OCI-LY3 (cell line): ENCODE measurements around the gene TMPRSS13.

Experiments used
- H2AFZ ChIP-seq: fragments of 200-600, 300-600 bp; shearing (Covaris generic); 2 replicates; pipeline ENCODE4 v1.6.0; 2014; ENCODE audit warnings: antibody characterized with exemption, low read depth, low read length
- H3K27ac ChIP-seq: fragments of 200-600, 300-600 bp; sonication (generic); 2 replicates; pipeline ENCODE4 v1.5.1; 2014; ENCODE audit warnings: mild to moderate bottlenecking, low read length, moderate library complexity, mixed read lengths
- H3K27me3 ChIP-seq: fragments of 200-600, 300-600 bp; sonication (generic); 2 replicates; pipeline ENCODE4 v1.6.1; 2014; ENCODE audit warnings: low read depth, low read length, mixed read lengths
- H3K36me3 ChIP-seq: fragments of 200-600, 300-600 bp; sonication (generic); replicated peaks from 2 replicates; pipeline ENCODE3; 2014; ENCODE audit warnings: low read depth, low read length, mixed read lengths
- H3K4me1 ChIP-seq: fragments of 300-600, 200-600 bp; sonication (generic); 2 replicates; pipeline ENCODE4 v1.6.1; 2014; ENCODE audit warnings: low read length, mixed read lengths
- H3K4me2 ChIP-seq: fragments of 200-600, 300-600 bp; sonication (generic); 2 replicates; pipeline ENCODE4 v1.6.1; 2014; ENCODE audit warnings: low read length, mixed read lengths
- H3K4me3 ChIP-seq: fragments of 300-600, 200-600 bp; sonication (generic); 2 replicates; pipeline ENCODE4 v1.5.1; 2014; ENCODE audit warnings: antibody characterized with exemption, mild to moderate bottlenecking, low read length, moderate library complexity
- H3K79me2 ChIP-seq: fragments of 300-600, 200-600 bp; shearing (Covaris generic); 2 replicates; pipeline ENCODE4 v1.6.1; 2014; ENCODE audit warnings: mild to moderate bottlenecking, low read length, mixed read lengths
- H3K9ac ChIP-seq: fragments of 300-600, 200-600 bp; shearing (Covaris generic); 2 replicates; pipeline ENCODE4 v1.6.0; 2014; ENCODE audit warnings: mild to moderate bottlenecking, low read length, moderate library complexity
- H3K9me3 ChIP-seq: fragments of 200-600, 300-600 bp; shearing (Covaris generic); 2 replicates; pipeline ENCODE4 v1.6.1; 2014; ENCODE audit warnings: low read length, mixed read lengths; ENCODE audit not compliant: insufficient read depth
- H4K20me1 ChIP-seq: fragments of 200-600, 300-600 bp; sonication (generic); 2 replicates; pipeline ENCODE4 v1.6.1; 2016; ENCODE audit warnings: low read length, mixed read lengths; ENCODE audit not compliant: insufficient read depth
- EZH2phosphoT487 ChIP-seq: fragments of 200-600 bp; shearing (Covaris generic); IDR thresholded peaks from 2 replicates; pipeline ENCODE4 v1.6.1; 2018; ENCODE audit warnings: antibody characterized with exemption, mixed run types, low read depth
- TF ChIP-seq, protein P1 (sequence below): fragments of 200-600, 300-600 bp; sonication (generic); IDR thresholded peaks from 2 replicates; pipeline ENCODE4 v1.5.1; 2014; ENCODE audit warnings: antibody characterized with exemption, low read length, low read depth

The TMPRSS13 gene

DNA sequence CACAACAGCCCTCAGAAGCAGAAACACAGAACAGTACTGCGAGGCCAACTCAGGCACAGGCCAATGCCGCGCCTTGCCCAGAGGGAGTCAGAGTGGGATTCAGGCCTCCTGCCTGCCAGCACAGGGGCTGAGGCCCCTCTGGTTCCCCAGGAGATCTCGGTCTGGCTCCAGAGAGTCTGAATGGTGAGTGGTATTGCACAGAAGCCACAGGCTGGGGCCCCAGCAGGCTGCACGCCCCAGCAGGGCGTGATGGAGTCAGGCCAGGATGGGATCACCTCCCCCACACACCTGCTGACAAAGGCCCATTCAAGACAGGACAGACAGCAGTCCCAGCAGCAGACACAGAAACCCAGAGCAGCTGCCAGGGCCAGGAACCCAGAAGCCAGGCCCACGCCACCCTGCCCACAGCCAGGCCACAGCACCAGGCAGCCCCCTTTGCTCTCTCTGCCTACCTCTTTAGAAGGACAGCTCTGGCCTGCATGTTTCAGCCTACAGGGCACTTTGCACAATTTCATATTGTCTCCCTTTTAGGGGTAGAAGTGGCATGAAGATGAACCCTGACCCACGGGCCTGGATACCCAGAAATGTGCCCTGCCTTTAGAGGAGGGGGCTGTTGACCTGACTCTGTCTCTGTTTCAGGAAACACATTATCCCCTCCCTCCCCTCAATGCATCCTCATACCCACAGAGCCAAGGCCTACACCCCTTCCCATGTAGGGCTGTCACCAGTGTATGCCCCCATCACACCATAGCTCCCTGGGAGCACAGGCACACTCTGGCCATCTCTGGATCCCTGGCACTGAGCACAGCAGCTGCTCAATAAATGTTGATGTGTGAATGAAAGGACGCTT lies 58.9 kb downstream of the TMPRSS13 start:
- TF ChIP-seq, protein P1, sequence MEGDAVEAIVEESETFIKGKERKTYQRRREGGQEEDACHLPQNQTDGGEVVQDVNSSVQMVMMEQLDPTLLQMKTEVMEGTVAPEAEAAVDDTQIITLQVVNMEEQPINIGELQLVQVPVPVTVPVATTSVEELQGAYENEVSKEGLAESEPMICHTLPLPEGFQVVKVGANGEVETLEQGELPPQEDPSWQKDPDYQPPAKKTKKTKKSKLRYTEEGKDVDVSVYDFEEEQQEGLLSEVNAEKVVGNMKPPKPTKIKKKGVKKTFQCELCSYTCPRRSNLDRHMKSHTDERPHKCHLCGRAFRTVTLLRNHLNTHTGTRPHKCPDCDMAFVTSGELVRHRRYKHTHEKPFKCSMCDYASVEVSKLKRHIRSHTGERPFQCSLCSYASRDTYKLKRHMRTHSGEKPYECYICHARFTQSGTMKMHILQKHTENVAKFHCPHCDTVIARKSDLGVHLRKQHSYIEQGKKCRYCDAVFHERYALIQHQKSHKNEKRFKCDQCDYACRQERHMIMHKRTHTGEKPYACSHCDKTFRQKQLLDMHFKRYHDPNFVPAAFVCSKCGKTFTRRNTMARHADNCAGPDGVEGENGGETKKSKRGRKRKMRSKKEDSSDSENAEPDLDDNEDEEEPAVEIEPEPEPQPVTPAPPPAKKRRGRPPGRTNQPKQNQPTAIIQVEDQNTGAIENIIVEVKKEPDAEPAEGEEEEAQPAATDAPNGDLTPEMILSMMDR: no peak
- TF ChIP-seq EZH2phosphoT487: no peak
- Histone ChIP-seq H3K27me3 (peaks cover 6% of the 10 kb centered on the region; the same call in 1 of the 2 replicates), H3K27ac (peak overlapping the region; percentile 40; the same call in 1 of the 2 replicates)

DNA sequence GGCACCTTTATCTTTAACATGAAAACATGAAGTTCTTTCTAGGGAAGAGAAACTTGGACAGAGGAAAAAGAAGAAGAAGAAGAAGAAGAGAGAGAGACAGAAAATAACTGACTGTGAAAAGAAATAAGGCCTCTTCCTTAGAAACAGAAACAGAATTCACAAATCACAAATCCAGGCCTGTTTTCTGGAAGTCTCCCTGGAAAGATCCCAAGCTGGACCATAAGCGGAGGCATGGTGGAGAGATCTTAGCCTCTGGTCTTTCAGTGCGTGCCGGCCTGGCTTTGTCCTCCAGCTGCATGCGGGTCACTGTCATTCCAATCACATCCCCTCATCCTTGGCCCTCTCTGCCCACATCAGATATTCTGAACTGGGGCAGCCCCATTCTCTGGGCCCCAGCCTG lies 59.6 kb downstream of the TMPRSS13 start:
- Histone ChIP-seq H3K27ac (peak overlapping the region; percentile 40; the same call in 1 of the 2 replicates), H3K79me2 (no peaks in the 10 kb centered on the region), H3K27me3 (no peaks in the 10 kb centered on the region), H4K20me1 (no peaks in the 10 kb centered on the region), H3K36me3 (no peaks in the 10 kb centered on the region), H3K9me3 (no peaks in the 10 kb centered on the region), H3K9ac (peak overlapping the region; percentile 40; the same call in 1 of the 2 replicates), H3K4me2 (peak overlapping the region; percentile 56), H3K4me3 (peak overlapping the region; percentile 12; the same call in 1 of the 2 replicates), H2AFZ (peak overlapping the region; percentile 94), H3K4me1 (peaks cover 22% of the 10 kb centered on the region)
- TF ChIP-seq, protein P1: no peak
- no peak for TF ChIP-seq EZH2phosphoT487

More for the DNA sequence above, 58.9 kb downstream of the TMPRSS13 start:
- peak overlapping the region; percentile 12; the same call in 1 of the 2 replicates for H3K4me3 ChIP-seq
- peak overlapping the region; percentile 40; the same call in 1 of the 2 replicates for H3K9ac ChIP-seq
- no peaks in the 10 kb centered on the region for H4K20me1 ChIP-seq
- H3K4me2 ChIP-seq: peak overlapping the region; percentile 56
- no peaks in the 10 kb centered on the region for H3K79me2 ChIP-seq
- peak overlapping the region; percentile 94 for H2AFZ ChIP-seq
- peaks cover 24% of the 10 kb centered on the region for H3K4me1 ChIP-seq
- no peaks in the 10 kb centered on the region for H3K9me3 ChIP-seq
- H3K36me3 ChIP-seq: no peaks in the 10 kb centered on the region

DNA sequence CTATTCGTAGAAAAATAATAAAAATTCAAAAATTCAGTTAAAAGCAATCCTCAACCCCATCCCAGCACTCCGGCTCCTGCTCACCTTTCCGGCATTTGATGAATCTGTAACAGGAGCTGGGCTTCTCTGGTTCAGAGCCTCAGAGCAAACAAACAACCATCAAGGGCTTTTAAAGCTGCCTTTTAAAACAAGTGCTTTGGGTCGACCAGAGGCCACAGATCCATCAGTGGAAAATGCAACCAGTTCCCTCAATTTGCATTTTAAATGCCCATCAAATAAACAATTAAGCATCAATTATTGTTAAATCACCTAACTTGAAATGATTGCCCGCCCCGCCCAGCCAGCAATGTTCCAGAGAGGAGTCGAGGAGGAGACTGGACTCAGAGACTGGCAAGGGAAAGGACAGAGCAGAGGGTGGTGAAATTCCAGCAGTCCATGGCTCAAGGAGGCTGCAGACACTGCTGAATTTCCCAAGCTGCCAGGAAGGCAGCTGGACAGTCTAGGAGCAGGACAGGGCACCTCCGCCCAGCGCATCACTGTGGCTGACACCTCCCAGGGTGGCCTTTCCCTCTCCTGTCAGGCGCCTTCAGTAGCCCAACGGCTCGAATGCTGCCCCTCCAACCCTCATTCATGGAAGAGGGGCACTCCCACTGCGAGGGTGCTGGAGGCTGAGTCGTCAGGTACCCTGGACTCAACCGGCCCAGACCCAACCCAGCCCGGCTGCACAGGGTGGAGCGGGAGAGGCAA lies 60.2 kb downstream of the TMPRSS13 start:
- Histone ChIP-seq H3K27me3 (no peaks in the 10 kb centered on the region), H3K79me2 (no peaks in the 10 kb centered on the region), H2AFZ (no peak overlapping the region), H3K9me3 (no peaks in the 10 kb centered on the region), H4K20me1 (no peaks in the 10 kb centered on the region), H3K36me3 (no peaks in the 10 kb centered on the region), H3K9ac (no peak overlapping the region), H3K27ac (no peak overlapping the region), H3K4me3 (no peak overlapping the region), H3K4me2 (peak overlapping the region; percentile 56), H3K4me1 (peaks cover 22% of the 10 kb centered on the region)
- TF ChIP-seq, protein P1: no peak
- no peak for TF ChIP-seq EZH2phosphoT487

DNA sequence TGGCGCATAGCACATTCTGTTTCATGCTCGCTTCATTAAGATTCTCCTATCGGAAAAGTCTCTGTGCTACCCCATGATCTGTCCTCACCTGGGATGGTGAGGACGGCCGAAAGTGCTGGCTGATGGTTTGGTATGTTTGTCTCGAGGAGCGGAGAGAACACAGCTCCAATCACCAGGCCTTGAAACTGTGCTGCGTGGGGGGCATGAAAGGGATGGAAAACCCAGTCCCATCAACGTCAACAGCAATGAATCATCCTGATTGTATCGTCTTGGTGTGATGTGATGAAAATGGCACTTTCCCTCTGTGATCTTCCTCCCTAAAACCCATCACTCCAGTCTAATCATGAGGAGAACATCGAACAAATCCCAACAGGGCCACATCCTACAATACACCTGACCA lies 61.1 kb downstream of the TMPRSS13 start:
- Histone ChIP-seq H3K27me3 (no peaks in the 10 kb centered on the region), H3K27ac (no peak overlapping the region), H3K4me2 (no peak overlapping the region), H3K9ac (no peak overlapping the region), H3K9me3 (no peaks in the 10 kb centered on the region), H3K36me3 (no peaks in the 10 kb centered on the region), H4K20me1 (no peaks in the 10 kb centered on the region), H3K79me2 (no peaks in the 10 kb centered on the region), H3K4me3 (no peak overlapping the region), H3K4me1 (peaks cover 22% of the 10 kb centered on the region), H2AFZ (no peak overlapping the region)
- no peak for TF ChIP-seq EZH2phosphoT487
- TF ChIP-seq, protein P1: no peak
